ENCODE measurements around the gene ENTPD2. TPM values are rescaled to one million over a fixed set of nuclear protein-coding genes. Genes with fewer than 3 reads are reported as not detected.
A peak's percentile ranks its signal among the peaks of the same experiment; 100 is the strongest.

ENTPD2 gene
- total and polyA plus RNA-seq, 11 donors: 0.50 to 2.9 (median 1.2) TPM

- H3K27ac ChIP-seq: no peak overlapping the region
- H3K27me3 ChIP-seq: no peaks in the 10 kb centered on the region
- H3K4me1 ChIP-seq: no peaks in the 10 kb centered on the region
- no peak overlapping the region for H3K4me3 ChIP-seq
- WGBS, 4 donors: 85 to 90% (median 87%) methylated on average over 15 to 20 of the region's 20 CpGs
- no peaks in the 10 kb centered on the region for H3K9me3 ChIP-seq
- DNase-seq: no peak
- TF ChIP-seq, protein P1, sequence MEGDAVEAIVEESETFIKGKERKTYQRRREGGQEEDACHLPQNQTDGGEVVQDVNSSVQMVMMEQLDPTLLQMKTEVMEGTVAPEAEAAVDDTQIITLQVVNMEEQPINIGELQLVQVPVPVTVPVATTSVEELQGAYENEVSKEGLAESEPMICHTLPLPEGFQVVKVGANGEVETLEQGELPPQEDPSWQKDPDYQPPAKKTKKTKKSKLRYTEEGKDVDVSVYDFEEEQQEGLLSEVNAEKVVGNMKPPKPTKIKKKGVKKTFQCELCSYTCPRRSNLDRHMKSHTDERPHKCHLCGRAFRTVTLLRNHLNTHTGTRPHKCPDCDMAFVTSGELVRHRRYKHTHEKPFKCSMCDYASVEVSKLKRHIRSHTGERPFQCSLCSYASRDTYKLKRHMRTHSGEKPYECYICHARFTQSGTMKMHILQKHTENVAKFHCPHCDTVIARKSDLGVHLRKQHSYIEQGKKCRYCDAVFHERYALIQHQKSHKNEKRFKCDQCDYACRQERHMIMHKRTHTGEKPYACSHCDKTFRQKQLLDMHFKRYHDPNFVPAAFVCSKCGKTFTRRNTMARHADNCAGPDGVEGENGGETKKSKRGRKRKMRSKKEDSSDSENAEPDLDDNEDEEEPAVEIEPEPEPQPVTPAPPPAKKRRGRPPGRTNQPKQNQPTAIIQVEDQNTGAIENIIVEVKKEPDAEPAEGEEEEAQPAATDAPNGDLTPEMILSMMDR (IDR thresholded peaks at IDR 0.05): no peak
- TF ChIP-seq POLR2A (IDR thresholded peaks at IDR 0.05): no peak
- H3K36me3 ChIP-seq: peaks cover 0 to 90% (median 71%) of the 10 kb centered on the region in 9 donors
- intact Hi-C loops (cut with DNase I): no loop called here
- peak in 2 of 4 donors; percentile 7 to 9 for ATAC-seq
These were observed 44.1 kb upstream of the ENTPD2 start for GRCh38 chr9:137097761-137098462.

- no peaks in the 10 kb centered on the region for H3K27me3 ChIP-seq
- peaks cover 0 to 94% (median 80%) of the 10 kb centered on the region in 9 donors for H3K36me3 ChIP-seq
- no peaks in the 10 kb centered on the region for H3K9me3 ChIP-seq
- DNase-seq: no peak
- no peak overlapping the region for H3K27ac ChIP-seq
- ATAC-seq: peak in 1 of 4 donors; percentile 9
- intact Hi-C loops (cut with DNase I): no loop called here
- no peaks in the 10 kb centered on the region for H3K4me1 ChIP-seq
- TF ChIP-seq, protein P1 (IDR thresholded peaks at IDR 0.05): no peak
- no peak for TF ChIP-seq POLR2A (IDR thresholded peaks at IDR 0.05)
- 92 to 95% (median 95%) methylated on average over 24 to 31 of the region's 31 CpGs for WGBS, 4 donors
- H3K4me3 ChIP-seq: peak overlapping the region in 1 of 12 donors; percentile 33
These were observed 43.1 kb upstream of the ENTPD2 start for GRCh38 chr9:137096785-137097546.

DNA sequence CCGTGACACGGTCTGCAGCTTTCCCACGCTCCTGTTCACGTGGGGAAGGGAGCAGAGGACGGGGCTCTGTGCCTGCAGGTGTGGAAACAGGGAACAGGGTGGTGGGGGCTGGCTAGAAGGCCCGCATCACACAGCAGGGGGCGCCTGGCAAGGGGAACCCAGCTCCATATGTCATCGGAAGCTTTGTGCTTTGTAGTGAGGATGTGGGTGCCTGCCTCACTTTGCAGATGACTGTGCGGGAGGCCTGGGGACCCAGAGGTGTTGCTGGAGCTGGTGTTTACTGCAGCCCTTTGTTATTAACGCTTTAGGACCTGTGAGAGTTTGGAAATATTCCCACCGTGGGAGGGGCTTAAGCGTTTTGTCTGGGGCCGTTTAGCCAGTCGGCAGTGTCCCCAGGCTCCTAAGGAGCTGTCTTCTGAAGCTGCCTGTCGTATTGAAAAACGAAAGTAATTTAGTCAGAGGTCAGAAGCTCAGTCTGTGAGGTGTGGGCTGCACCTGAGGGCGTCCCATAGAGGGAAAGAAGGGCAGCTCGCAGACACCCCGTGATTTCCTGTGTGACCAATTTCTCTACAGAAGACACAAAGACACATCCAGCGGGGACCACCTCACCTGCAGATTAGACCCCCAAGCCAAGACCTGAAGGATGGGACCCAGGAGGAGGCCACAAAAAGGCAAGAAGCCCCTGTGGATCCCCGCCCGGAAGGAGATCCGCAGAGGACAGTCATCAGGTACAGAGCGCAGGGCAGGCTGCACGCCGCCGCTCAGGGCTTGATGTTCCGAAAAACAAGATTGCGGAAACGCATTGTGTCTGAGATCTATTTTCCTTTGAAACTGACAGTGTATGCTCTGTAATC is 42.0 kb upstream of the ENTPD2 start:
- ATAC-seq: peak in 1 of 4 donors; percentile 35
- H3K4me3 ChIP-seq: peak overlapping the region in 1 of 12 donors; percentile 33
- H3K27ac ChIP-seq: peak overlapping the region in 1 of 12 donors; percentile 75
- no peaks in the 10 kb centered on the region for H3K27me3 ChIP-seq
- peaks cover 0 to 94% (median 79%) of the 10 kb centered on the region in 9 donors for H3K36me3 ChIP-seq
- peak in 2 of 5 donors; percentile 22 to 63 for DNase-seq
- no peaks in the 10 kb centered on the region for H3K9me3 ChIP-seq
- H3K4me1 ChIP-seq: no peaks in the 10 kb centered on the region
- WGBS, 4 donors: 81 to 88% (median 83%) methylated on average over 30 of the region's 30 CpGs
- TF ChIP-seq POLR2A (IDR thresholded peaks at IDR 0.05): no peak
- TF ChIP-seq, protein P1 (IDR thresholded peaks at IDR 0.05): peak in 2 of 12 donors; percentile 8 to 30
- intact Hi-C loops (cut with DNase I): no loop called here
